Activated CD4-positive, alpha-beta T cell treated with anti-CD3 and anti-CD28 coated beads, Interleukin-2, Interleukin-6, amounts not matched to agents 100 ng/mL and 50 ng/mL, durations not matched to agents 16 hours and 8 hours (primary cell): ENCODE results near the gene B3GNT7.
"Not testable (repeated sequence)": the region's sequence is repeated elsewhere in the genome, so short reads cannot be mapped to it uniquely, and the experiment has no call there.

Experiments
- DNase-seq: peaks from one replicate; pipeline ENCODE4 v3.0.0-alpha.2; 2020

B3GNT7 gene, protein sequence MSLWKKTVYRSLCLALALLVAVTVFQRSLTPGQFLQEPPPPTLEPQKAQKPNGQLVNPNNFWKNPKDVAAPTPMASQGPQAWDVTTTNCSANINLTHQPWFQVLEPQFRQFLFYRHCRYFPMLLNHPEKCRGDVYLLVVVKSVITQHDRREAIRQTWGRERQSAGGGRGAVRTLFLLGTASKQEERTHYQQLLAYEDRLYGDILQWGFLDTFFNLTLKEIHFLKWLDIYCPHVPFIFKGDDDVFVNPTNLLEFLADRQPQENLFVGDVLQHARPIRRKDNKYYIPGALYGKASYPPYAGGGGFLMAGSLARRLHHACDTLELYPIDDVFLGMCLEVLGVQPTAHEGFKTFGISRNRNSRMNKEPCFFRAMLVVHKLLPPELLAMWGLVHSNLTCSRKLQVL

DNA sequence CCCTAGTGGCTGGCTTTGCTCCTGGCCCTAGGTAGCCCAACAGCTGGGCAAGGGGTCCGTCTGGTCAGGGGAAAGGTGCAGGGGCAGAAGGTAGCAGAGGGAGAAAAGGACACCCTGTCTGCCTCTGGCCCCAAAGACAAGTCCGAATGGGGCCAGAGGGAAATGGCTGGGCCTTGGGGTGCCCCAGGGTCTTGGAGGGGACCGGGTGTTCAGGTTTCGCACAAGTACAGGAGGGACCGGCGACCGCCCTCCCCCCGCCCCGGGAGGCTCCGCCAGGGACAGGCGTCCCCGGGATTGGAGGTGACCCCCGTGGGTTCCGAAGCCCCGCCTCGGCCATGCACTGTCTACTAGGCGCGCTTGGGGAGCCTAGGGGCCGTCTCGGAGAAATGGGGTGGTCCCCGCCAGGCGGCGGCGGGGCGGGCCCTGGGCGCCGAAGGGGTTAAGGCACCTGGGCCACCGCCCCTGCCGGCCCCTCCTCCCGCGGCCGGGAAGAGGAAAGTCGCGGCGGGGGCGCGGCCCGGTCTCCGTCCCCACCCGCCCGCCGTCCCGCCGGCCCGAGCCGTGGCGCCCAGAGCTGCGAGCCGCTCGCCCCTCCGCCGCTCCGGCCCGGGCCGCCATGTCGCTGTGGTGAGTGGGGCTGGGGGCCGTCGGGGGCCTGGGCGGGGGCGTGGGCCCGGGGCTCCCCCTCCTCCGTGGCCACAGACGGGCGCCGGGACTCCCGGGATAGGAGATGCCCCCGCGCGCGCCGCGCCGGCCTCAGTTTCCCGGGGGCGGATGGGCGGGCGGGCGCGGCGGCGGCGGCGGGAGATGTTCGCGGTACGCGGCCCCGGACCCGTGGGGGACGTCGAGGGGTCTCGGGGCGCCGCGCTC, at the start of gene B3GNT7:
Gene B3GNT7 (plus strand): TSS at position 523 of the 870 bp plus-strand sequence. CDS start 94 bp downstream, at position 617.
- DNase-seq: no peak

- DNase-seq: no peak
These were observed 48.4 kb upstream of the B3GNT7 start for GRCh38 chr2:231347081-231347480.

DNA sequence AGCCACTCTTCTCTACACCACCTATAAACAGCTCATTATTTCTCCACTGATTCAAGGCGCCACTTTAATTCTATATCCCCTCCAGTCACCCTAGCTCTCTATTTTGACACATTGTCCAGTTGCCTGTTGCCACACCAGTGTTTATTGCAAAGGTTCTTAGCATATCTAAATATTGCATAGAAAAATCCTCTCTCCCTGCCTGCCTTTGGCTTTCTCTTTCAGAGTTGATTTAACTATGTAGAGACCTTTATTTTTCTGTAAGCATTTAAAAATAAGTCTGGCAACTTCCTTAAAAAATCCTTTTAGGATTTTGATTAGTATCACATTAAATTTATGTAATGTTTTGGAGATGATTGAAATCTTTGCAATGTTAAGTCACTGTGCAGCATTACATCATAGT, 47.9 kb upstream of the B3GNT7 start:
- DNase-seq: no peak

- DNase-seq: no peak
These were observed 47.3 kb upstream of the B3GNT7 start for GRCh38 chr2:231348173-231348572.

DNA sequence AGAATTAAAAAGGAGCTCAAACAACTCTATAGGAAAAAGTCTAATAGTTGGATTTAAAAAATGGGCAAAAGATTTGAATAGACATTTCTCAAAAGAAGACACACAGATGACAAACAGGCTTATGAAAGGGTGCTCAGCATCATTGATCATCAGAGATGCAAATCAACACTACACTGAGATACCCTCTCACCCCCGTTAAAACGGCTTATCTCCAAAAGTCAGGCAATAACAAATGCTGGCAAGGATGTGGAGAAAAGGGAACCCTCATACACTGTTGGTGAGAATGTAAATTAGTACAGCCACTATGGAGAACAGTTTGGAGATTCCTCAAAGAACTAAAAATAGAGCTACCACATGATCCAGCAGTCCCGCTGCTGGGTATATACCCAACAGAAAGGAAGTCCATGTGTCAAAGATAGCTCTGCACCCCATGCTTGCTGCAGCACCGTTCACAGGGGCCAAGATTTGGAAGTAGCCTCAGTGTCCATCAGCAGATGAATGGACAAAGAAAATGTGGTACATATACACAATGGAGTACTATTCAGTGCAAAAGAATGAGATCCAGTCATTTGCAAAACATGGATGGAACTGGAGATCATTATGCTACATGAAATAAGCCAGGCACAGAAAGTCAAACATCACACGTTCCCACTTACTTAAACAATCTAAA, 46.7 kb upstream of the B3GNT7 start:
- no peak for DNase-seq

DNA sequence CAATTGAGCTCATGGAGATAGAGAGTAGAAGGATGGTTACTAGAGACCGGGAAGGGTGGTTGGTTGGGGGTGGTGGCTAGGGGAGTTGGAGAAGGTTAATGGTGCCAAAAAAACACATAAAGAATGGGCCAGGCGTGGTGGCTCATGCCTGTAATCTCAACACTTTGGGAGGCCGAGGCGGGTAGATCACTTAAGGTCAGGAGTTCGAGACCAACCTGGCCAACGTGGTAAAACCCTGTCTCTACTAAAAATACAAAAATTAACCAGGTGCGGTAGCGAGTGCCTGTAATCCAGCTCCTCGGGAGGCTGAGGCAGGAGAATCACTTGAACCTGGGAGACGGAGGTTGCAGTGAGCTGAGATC, 46.2 kb upstream of the B3GNT7 start:
- DNase-seq: not testable (repeated sequence)

DNA sequence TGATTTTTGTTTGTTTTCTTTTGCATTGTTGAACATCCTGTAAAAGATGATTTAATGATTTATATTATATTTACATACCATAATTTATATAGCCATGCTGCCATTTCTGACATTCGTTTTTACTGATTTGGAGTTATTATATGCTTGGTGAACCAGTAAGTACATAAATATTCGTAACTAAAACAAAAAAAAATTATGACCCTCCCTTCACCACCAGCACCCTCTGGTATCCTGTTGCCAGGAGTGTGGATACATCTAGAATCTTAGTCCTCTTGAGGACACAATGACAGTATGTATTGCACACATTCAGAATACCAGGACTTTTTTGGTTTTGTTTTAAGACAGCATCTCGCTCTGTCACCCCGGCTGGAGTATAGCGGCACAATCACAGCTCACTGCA, 43.9 kb upstream of the B3GNT7 start:
- no peak for DNase-seq

GRCh38 chr2:231353469-231353868, 42.0 kb upstream of the B3GNT7 start:
- DNase-seq: no peak

DNA sequence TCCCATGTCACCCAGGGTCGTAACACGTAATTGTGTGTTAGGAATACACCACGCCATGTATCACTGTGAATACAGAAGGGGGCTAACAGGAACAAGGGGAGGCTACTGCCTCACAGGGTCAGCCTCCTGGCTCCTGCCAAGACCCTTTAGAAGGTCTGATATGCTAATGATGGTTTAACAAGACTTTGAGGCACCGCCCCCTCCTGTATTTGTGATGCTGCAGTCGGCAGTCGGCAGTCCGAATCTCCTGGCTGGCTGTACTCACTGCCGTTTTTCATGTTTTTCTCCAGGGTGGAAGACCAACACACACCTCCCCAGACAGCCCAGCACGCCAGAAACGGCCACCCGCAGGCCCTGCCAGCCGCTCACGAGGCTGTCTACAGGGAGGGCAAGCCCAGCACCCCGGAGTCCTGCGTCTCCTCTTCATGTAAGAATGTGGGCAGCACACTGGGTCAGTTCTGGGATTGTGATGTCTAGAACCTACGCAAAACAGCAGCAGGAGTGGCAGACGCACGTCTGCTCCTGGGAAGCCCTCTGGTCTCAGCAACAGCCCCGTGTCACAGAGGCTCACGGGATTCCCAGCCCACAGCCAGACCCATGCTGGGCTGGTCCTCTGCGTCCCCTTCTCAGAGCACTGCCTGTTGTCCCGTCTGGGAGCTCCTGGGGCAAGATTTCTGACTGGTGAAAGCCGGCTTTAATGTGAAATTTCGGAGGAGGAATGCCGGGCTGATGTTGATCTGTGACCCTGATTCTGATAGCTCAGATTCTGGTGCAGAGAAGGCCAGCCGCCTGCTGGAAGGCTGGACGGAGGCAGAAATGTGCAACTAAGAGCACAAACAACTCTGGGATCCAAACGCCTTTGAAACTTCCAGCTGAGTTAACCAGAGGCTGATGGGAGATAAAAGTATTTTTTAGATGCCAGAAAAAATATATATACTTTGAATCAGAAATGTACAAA, 39.7 kb upstream of the B3GNT7 start:
- DNase-seq: no peak

DNA sequence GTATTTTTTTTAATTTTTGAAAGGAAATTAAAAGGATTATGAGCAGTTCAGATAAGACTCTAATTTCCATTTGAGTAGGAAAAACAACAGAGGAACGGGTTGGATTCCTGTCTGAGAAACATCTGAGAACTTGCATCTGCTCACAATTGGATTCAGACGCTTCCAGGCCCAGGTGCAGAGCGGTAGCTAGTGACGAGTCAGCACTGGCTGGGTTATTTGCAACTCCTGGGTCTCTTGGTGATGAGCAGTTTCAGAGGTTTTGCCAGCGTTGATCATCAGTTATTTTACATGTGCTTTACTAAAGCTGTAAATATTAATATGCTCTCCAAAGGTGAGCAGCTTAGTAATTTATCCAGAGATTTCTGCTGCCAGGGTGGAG, 39.1 kb upstream of the B3GNT7 start:
- DNase-seq: no peak

GRCh38 chr2:231357048-231357447, 38.5 kb upstream of the B3GNT7 start:
- DNase-seq: no peak

DNA sequence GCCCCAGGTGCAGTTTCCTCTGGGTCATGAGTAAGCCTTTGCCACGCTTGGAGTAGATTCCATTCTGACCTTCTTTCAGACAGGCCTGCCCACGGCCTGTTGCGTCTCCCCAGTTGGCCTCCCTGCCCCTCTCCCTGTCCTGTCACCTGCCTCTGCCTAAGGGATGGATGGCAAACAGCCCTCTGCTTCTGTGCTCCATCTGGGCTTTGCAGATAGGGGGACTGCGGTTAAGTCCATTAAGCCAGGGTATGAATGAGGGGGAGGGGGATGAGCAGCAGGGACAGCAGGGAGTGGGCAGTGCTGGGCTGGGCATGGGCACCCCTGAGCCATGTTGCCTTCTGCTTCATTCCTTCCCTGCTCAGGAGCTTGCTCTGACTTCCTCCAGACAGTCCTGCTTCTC, 37.6 kb upstream of the B3GNT7 start:
- no peak for DNase-seq

GRCh38 chr2:231359441-231359840, 36.1 kb upstream of the B3GNT7 start:
- no peak for DNase-seq

DNA sequence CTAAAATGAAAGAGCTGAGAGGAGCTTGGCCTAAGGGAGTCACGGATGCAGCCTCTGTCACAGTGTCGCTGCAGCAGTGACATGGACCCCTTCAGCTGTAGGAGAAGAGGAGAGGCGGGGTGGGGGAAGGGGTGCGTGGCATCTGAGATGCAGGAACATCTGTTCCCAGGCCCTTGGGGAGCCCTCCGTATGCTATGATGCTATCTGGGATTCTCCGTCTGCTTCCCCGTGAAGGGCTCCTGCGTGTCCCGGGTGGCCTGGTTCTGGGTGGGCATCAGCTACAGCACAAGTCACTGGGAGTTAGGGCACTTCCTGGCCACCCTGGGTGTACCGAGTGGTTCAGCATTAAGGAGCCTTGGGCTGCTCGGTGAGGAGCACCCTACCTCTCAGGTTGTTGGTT, 35.6 kb upstream of the B3GNT7 start:
- DNase-seq: no peak

- DNase-seq: no peak
These were observed 35.1 kb upstream of the B3GNT7 start for GRCh38 chr2:231360401-231360800.

- no peak for DNase-seq
These were observed 34.6 kb upstream of the B3GNT7 start for GRCh38 chr2:231360881-231361371.

- DNase-seq: peak; percentile 29
These were observed 33.6 kb upstream of the B3GNT7 start for GRCh38 chr2:231361701-231362554.

DNA sequence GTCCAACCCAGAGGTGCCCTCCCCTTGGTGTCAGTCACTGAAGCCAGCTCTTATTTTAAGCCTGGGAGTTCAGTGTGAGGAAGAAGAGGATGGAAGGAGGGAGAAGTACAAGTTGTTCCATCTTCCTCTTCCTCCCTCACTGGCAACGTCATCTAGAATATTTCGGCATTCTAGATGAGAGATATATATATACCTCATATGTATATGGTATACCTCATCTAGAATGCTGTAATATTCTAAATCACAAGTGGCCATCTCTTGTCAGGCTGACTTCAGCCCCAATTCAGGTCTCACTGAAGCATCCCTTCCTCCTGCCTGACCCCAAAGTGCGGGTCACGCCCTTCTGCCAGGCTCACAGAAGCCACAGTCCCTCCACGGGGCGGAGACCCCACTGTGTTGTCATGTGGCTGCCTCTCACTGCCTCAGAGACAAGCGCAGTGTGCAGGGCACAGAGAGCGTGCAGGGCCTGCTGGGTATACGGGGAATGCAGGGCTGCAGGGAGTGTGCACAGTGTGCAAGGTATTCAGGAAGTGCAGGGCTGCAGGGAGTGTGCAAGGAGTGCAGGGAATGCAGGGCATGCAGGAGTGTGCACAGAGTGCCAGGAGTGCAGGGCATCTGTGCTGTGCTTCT, 32.8 kb upstream of the B3GNT7 start:
- DNase-seq: no peak

DNA sequence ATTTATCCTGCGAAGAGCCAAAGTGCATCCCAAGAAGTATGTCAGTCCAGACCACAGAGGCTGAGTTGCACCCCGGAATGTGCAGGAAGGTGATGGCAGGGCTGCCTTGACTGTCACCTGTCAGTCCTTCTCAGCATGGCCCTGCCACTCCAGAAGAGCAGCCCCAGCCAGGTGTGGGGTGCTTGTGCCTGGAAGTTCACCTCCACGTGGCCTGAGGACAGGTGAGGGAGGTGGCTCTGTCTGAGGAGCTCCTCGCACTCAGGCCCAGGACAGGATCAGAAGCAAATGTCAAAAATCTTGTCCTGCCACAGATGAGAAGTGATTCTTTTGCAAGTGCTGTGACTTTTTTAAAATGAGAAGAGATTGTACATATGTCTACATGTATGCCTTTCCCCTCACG, 31.4 kb upstream of the B3GNT7 start:
- no peak for DNase-seq

- no peak for DNase-seq
These were observed 30.3 kb upstream of the B3GNT7 start for GRCh38 chr2:231364961-231365810.
